HCT116 (cell line): Measurements from ENCODE around the gene CNNM4. TPM values are rescaled to one million over a fixed set of nuclear protein-coding genes. Genes with fewer than 3 reads are reported as not detected.

Experiments
- ATAC-seq: fragments of 200-7000 bp; cut with Tn5 transposase; 2 replicates; pipeline ENCODE4 v1.9.1; 2020; ENCODE audit warnings: mild to moderate bottlenecking, moderate library complexity
- BruUV-seq: library from RNA; stranded (reverse); fragments of 400-500 nt; replicated peaks from 2 replicates; lab custom pipeline; 2021; lab: Mats Ljungman, UMichigan
- CTCF ChIA-PET: fragments of 300-600 bp; sonication (Branson Sonifier 250); formaldehyde crosslinking; loops from one replicate; lab custom pipeline; 2021; ENCODE audit warnings: antibody characterized with exemption; lab: Charles Lee
- POLR2A ChIA-PET: fragments of 300-600, 350-600 bp; sonication (Branson Sonifier 250); formaldehyde crosslinking; loops from one replicate; lab custom pipeline; 2021; ENCODE audit warnings: antibody characterized with exemption; lab: Charles Lee
- RAD21 ChIA-PET, 2 experiments: fragments of 300-600 bp; sonication (Branson Sonifier 250); formaldehyde crosslinking; loops; one replicate each; lab custom pipeline; 2023; ENCODE audit warnings: low total read pairs in 2 of 2; ENCODE audit not compliant: uncharacterized antibody in 2 of 2, unreplicated experiment in 2 of 2, low non-redundant PET in 1 of 2; lab: Charles Lee
- DNase-seq: peaks from one replicate; pipeline ENCODE4 v3.0.0-alpha.2; 2010; ENCODE audit warnings: low read depth, low spot score
- H2AFZ ChIP-seq: fragments of 200-600 bp; shearing (Covaris generic), sonication (generic); 2 replicates; pipeline ENCODE4 v1.6.1; 2017; ENCODE audit warnings: low read depth, mixed run types, mixed read lengths, antibody characterized with exemption, low read length; ENCODE audit not compliant: poor library complexity, severe bottlenecking
- H3K27ac ChIP-seq: 2 replicates; pipeline ENCODE4 v1.5.1; 2012; ENCODE audit warnings: low read depth, low read length
- H3K27me3 ChIP-seq: fragments of 200-600 bp; sonication (generic); 2 replicates; pipeline ENCODE4 v1.6.1; 2016; ENCODE audit warnings: mixed run types, low read length, mixed read lengths; ENCODE audit not compliant: insufficient read depth
- H3K36me3 ChIP-seq, 2 experiments: fragments of 200-500 bp in 1 of 2; fragments of 200-600 bp in 1 of 2; sonication (Bioruptor generic) in 1 of 2; sonication (generic) in 1 of 2; 2 replicates each; pipeline versions ENCODE4 v1.5.1 to v1.6.1; 2014 to 2016; ENCODE audit warnings: low read length in 2 of 2, inconsistent platforms in 1 of 2, mixed read lengths in 1 of 2, mixed run types in 1 of 2; ENCODE audit not compliant: insufficient read depth in 2 of 2, control insufficient read depth in 1 of 2
- H3K4me1 ChIP-seq, 2 experiments: fragments of 200-600 bp in 1 of 2; sonication (generic) in 1 of 2; 2 replicates each; pipeline versions ENCODE4 v1.5.1 to v1.6.1; 2012 to 2017; ENCODE audit warnings: low read length in 2 of 2, inconsistent platforms in 1 of 2, mild to moderate bottlenecking in 1 of 2, mixed read lengths in 1 of 2, mixed run types in 1 of 2, moderate library complexity in 1 of 2; ENCODE audit not compliant: insufficient read depth in 2 of 2, control insufficient read depth in 1 of 2
- H3K4me2 ChIP-seq: fragments of 200-600 bp; sonication (generic); 2 replicates; pipeline ENCODE4 v1.6.1; 2017; ENCODE audit warnings: mixed run types, low read length, mixed read lengths
- H3K4me3 ChIP-seq, 2 experiments: fragments of 200-600 bp in 1 of 2; sonication (generic) in 1 of 2; replicated peaks in 1 of 2; 2 replicates each; pipeline ENCODE4 v1.5.1; 2011 to 2016; ENCODE audit warnings: low read length in 2 of 2, control low read depth in 1 of 2, low read depth in 1 of 2, mild to moderate bottlenecking in 1 of 2, mixed read lengths in 1 of 2, mixed run types in 1 of 2
- H3K79me2 ChIP-seq: fragments of 200-600 bp; sonication (generic); 2 replicates; pipeline ENCODE4 v1.6.1; 2017; ENCODE audit warnings: mild to moderate bottlenecking, mixed run types, low read length, moderate library complexity, mixed read lengths; ENCODE audit not compliant: insufficient read depth
- H3K9ac ChIP-seq: fragments of 200-600 bp; sonication (generic); 2 replicates; pipeline ENCODE4 v1.6.1; 2016; ENCODE audit warnings: low read length, mixed read lengths
- H3K9me2 ChIP-seq: fragments of 200-600 bp; sonication (generic), shearing (Covaris generic); 2 replicates; pipeline ENCODE4 v1.6.1; 2017; ENCODE audit warnings: mixed run types, mild to moderate bottlenecking, moderate library complexity; ENCODE audit not compliant: insufficient read depth
- H3K9me3 ChIP-seq, 2 experiments: fragments of 200-500 bp in 1 of 2; fragments of 200-600 bp in 1 of 2; sonication (Bioruptor generic) in 1 of 2; sonication (generic) in 1 of 2; 2 replicates each; pipeline ENCODE4 v1.6.1; 2014 to 2017; ENCODE audit warnings: low read length in 2 of 2, mixed read lengths in 2 of 2, inconsistent platforms in 1 of 2, low read depth in 1 of 2, mild to moderate bottlenecking in 1 of 2, mixed run types in 1 of 2, moderate library complexity in 1 of 2; ENCODE audit not compliant: control insufficient read depth in 1 of 2, insufficient read depth in 1 of 2
- H4K20me1 ChIP-seq: fragments of 200-600 bp; sonication (generic), shearing (Covaris generic); 2 replicates; pipeline ENCODE4 v1.6.1; 2017; ENCODE audit warnings: mixed run types, mild to moderate bottlenecking, moderate library complexity; ENCODE audit not compliant: insufficient read depth
- CBX3 ChIP-seq: IDR thresholded peaks from 2 replicates; pipeline ENCODE4 v1.6.1; 2012; ENCODE audit warnings: low read depth
- EGR1 ChIP-seq: IDR thresholded peaks from 2 replicates; pipeline ENCODE4 v1.6.1; 2012; ENCODE audit warnings: low read depth
- ELF1 ChIP-seq: IDR thresholded peaks from 2 replicates; pipeline ENCODE4 v1.6.1; 2012; ENCODE audit warnings: low read depth, borderline replicate concordance
- EZH2 ChIP-seq: fragments of 200-600 bp; sonication (generic); IDR thresholded peaks from 2 replicates; pipeline ENCODE4 v1.6.1; 2017; ENCODE audit warnings: antibody characterized with exemption, mixed run types
- EZH2phosphoT487 ChIP-seq: fragments of 200-600 bp; IDR thresholded peaks from 2 replicates; pipeline ENCODE4 v1.6.1; 2018; ENCODE audit warnings: antibody characterized with exemption, borderline replicate concordance
- JUND ChIP-seq: IDR thresholded peaks from 2 replicates; pipeline ENCODE4 v1.6.1; 2012
- MAX ChIP-seq: IDR thresholded peaks from 2 replicates; pipeline ENCODE4 v1.6.1; 2012
- POLR2A ChIP-seq: IDR thresholded peaks from 2 replicates; pipeline ENCODE4 v1.7.0; 2011; ENCODE audit warnings: borderline replicate concordance; ENCODE audit not compliant: insufficient read depth, insufficient read length; ENCODE audit errors: extremely low read depth
- POLR2AphosphoS5 ChIP-seq: IDR thresholded peaks from 2 replicates; pipeline ENCODE4 v1.6.1; 2011; ENCODE audit warnings: mild to moderate bottlenecking, low read depth, low read length, moderate library complexity
- SIN3A ChIP-seq: IDR thresholded peaks from 2 replicates; pipeline ENCODE4 v1.6.1; 2012; ENCODE audit warnings: low read depth
- SP1 ChIP-seq: IDR thresholded peaks from 2 replicates; pipeline ENCODE4 v1.6.1; 2012; ENCODE audit warnings: low read depth
- SRF ChIP-seq: IDR thresholded peaks from 2 replicates; pipeline ENCODE4 v1.6.1; 2012; ENCODE audit warnings: low read depth
- TCF7L2 ChIP-seq: IDR thresholded peaks from 2 replicates; pipeline ENCODE4 v1.7.0; 2011; ENCODE audit warnings: borderline replicate concordance, inconsistent platforms; ENCODE audit not compliant: insufficient read depth, insufficient read length; ENCODE audit errors: extremely low read depth
- YY1 ChIP-seq: IDR thresholded peaks from 2 replicates; pipeline ENCODE4 v1.6.1; 2011; ENCODE audit warnings: low read length, low read depth, moderate library complexity, mild to moderate bottlenecking; ENCODE audit not compliant: insufficient replicate concordance; ENCODE audit errors: extremely low read depth
- ZBTB33 ChIP-seq: IDR thresholded peaks from 2 replicates; pipeline ENCODE4 v1.6.1; 2011; ENCODE audit warnings: mild to moderate bottlenecking, low read length, moderate library complexity; ENCODE audit not compliant: insufficient replicate concordance; ENCODE audit errors: extremely low read depth
- ZFX ChIP-seq: fragments of 450-650 bp; IDR thresholded peaks from 2 replicates; pipeline ENCODE4 v1.6.1; 2017
- ZNF274 ChIP-seq: fragments of 200-500 bp; sonication (Bioruptor generic); IDR thresholded peaks from 2 replicates; pipeline ENCODE4 v1.6.1; 2014; ENCODE audit warnings: mild to moderate bottlenecking, low read depth, low read length, inconsistent platforms
- intact Hi-C: fragments of 100-400 bp; cut with micrococcal nuclease; formaldehyde crosslinking; loops from 2 replicates; pipeline ENCODE4 v1.10.0; 2022
- total RNA-seq: library from RNA; stranded (reverse); gene quantifications from one replicate; pipeline ENCODE4 v1.2.1, GENCODE V29; 2021; ENCODE audit not compliant: unreplicated experiment
- TF ChIP-seq, protein P1 (sequence below): IDR thresholded peaks from 2 replicates; pipeline ENCODE4 v1.6.1; 2012

The CNNM4 gene
- total RNA-seq, 1 experiment from 2014 or later, result 7.9 TPM

DNA sequence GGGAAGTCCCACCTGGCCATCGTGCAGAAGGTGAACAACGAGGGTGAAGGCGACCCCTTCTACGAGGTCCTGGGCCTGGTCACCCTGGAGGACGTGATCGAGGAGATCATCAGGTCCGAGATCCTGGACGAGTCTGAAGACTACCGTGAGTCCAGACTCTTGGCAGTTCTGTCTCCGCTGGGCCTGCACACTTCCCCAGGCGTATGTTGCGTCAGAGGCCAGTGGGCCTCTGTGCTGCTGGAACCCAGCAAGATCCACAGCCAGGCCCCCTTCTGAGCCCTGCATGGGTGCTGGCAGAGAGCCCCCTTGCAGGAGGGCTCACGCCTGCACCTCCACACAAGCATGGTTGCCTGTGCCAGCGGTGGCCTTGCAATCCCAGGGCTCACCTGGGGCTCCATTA, 64.4 kb downstream of the CNNM4 start (continued):
- no peak for TF ChIP-seq CBX3
- TF ChIP-seq, protein P1, sequence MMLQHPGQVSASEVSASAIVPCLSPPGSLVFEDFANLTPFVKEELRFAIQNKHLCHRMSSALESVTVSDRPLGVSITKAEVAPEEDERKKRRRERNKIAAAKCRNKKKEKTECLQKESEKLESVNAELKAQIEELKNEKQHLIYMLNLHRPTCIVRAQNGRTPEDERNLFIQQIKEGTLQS, result no peak

DNA sequence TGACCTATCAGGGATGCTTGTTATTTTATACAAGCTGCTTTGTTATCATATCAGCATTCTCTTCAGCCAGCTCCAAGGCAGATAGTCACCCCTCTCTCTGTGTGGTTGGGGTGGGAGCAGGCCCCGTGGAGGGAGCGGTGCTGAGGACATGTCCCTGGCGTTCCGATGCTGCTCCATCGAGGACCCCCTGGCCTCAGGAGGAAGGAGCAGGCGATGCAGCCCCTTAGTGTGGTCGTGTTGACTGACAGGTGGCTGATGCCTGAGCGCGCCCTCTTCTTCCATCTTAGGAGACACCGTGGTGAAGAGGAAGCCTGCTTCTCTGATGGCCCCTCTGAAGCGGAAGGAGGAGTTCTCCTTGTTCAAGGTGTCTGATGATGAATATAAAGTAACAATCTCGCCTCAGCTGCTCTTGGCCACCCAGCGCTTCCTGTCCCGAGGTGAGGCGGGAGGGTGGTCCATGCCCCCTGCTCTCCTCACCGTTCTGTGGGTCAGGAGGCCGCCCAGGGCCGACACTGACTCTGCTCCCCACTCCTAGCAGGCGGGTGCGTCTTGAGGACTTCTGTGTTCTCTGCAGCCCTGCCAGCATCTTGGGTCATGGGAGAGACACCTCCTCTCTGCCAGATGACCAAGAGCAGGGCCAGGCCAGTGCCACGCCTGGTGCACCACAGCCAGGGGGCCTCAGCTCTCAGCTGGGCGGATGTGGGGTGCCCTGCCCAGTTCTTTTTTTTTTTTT, 66.0 kb downstream of the CNNM4 start:
- Histone ChIP-seq H3K4me1 (no peaks in the 10 kb centered on the region), H3K4me2 (no peak overlapping the region), H3K9me3 (no peaks in the 10 kb centered on the region), H3K27ac (no peak overlapping the region), H3K9me2 (no peaks in the 10 kb centered on the region), H3K79me2 (peaks cover 23% of the 10 kb centered on the region), H3K36me3 (peaks cover 23 to 28% of the 10 kb centered on the region in 2 experiments; a peak in 3 of 4 replicates), H3K9ac (no peak overlapping the region), H3K27me3 (no peaks in the 10 kb centered on the region), H3K4me3 (no peak overlapping the region), H4K20me1 (no peaks in the 10 kb centered on the region), H2AFZ (no peak overlapping the region)
- TF ChIP-seq ZBTB33 (no peak), JUND (no peak), CBX3 (no peak), EGR1 (no peak), POLR2AphosphoS5 (no peak), EZH2phosphoT487 (no peak), YY1 (no peak), MAX (no peak), SRF (no peak), EZH2 (no peak), ZFX (no peak), SP1 (no peak), POLR2A (no peak), SIN3A (no peak), ZNF274 (no peak), ELF1 (no peak), TCF7L2 (no peak)
- TF ChIP-seq, protein P1, result no peak
- intact Hi-C loops, result no loop called here
- RAD21 ChIA-PET, result no interaction called here
- CTCF ChIA-PET, result no interaction called here
- POLR2A ChIA-PET, result interaction anchor here (0.6 kb wide), 1 partner anchor 301 kb away, joined by 4 read pairs; no protein-coding TSS in a partner anchor
- no peak for ATAC-seq
- no TSS peak for BruUV-seq
- no peak for DNase-seq
